ENCODE measurements around the gene MICAL3.

The MICAL3 gene

GRCh38 chr22:17831501-17832251 is 192.7 kb downstream of the MICAL3 start:
- no peak overlapping the region for H3K4me3 ChIP-seq (ENCODE audit: low read length)
- no peak for DNase-seq (ENCODE audit: low read depth)
- TF ChIP-seq CTCF (conservative IDR thresholded peaks at IDR 0.05; ENCODE audit: low read depth, low read length): no peak

- peak; percentile 18 for DNase-seq (ENCODE audit: low read depth)
- H3K4me3 ChIP-seq (ENCODE audit: low read length): no peak overlapping the region
- peak; percentile 99 for TF ChIP-seq CTCF (conservative IDR thresholded peaks at IDR 0.05; ENCODE audit: low read depth, low read length)
Measured at GRCh38 chr22:17830043-17830961, 194.1 kb downstream of the MICAL3 start.

- TF ChIP-seq CTCF (conservative IDR thresholded peaks at IDR 0.05; ENCODE audit: low read depth, low read length): no peak
- DNase-seq (ENCODE audit: low read depth): no peak
Measured at GRCh38 chr22:17829695-17830042, 194.7 kb downstream of the MICAL3 start.

GRCh38 chr22:17828502-17829080 is 195.8 kb downstream of the MICAL3 start:
- no peak for DNase-seq (ENCODE audit: low read depth)
- TF ChIP-seq CTCF (conservative IDR thresholded peaks at IDR 0.05; ENCODE audit: low read depth, low read length): no peak
- H3K4me3 ChIP-seq (ENCODE audit: low read length): no peak overlapping the region

More at GRCh38 chr22:17829695-17830042, 194.7 kb downstream of the MICAL3 start:
- no peak overlapping the region for H3K4me3 ChIP-seq (ENCODE audit: low read length)

- no peak overlapping the region for H3K4me3 ChIP-seq (ENCODE audit: low read length)
- no peak for TF ChIP-seq CTCF (conservative IDR thresholded peaks at IDR 0.05; ENCODE audit: low read depth, low read length)
- no peak for DNase-seq (ENCODE audit: low read depth)
Measured at GRCh38 chr22:17827466-17827865, 196.9 kb downstream of the MICAL3 start.

DNA sequence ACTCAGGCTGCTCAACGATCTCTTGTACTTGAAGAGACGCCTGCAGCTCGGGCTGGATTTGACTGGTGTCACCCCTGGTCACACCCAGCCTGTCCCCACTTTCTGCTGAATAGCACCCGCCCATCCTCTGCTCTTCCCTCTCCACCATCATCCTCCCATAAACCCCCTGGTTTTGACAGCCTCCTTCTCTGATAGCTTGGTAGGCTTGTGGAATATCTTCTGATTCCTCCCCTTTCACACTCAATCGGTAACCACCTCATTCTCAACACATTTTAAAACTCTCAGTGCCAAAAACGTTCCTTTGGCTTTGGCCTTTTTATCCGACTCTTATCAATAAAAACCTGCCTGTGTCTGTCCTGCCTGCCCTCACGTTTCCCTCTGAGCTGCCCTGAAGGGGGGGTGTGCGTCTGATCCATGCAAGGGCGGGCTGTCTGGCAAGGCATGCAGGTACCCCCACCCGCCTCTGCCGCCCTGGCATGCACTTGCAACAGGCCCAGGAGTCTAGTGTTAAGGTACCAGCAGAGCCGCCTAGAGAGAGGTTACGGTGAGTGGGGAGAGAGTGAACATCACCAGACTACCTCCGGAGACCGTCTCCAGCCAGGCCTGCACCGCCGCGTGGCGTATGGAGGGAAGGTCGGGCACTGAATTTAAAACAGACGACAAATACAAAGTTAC is 198.3 kb downstream of the MICAL3 start:
- TF ChIP-seq CTCF (conservative IDR thresholded peaks at IDR 0.05; ENCODE audit: low read depth, low read length): no peak
- no peak overlapping the region for H3K4me3 ChIP-seq (ENCODE audit: low read length)
- DNase-seq (ENCODE audit: low read depth): no peak

All from retinal pigment epithelial cell (primary cell).